HG02870 (cell line): ENCODE measurements around the gene LRRC7.

Experiments used
- ATAC-seq: cut with Tn5 transposase; IDR thresholded peaks from one replicate; pipeline ENCODE4 v1.9.1; 2021; ENCODE audit warnings: mild to moderate bottlenecking, moderate library complexity; ENCODE audit not compliant: unreplicated experiment

Gene LRRC7

DNA sequence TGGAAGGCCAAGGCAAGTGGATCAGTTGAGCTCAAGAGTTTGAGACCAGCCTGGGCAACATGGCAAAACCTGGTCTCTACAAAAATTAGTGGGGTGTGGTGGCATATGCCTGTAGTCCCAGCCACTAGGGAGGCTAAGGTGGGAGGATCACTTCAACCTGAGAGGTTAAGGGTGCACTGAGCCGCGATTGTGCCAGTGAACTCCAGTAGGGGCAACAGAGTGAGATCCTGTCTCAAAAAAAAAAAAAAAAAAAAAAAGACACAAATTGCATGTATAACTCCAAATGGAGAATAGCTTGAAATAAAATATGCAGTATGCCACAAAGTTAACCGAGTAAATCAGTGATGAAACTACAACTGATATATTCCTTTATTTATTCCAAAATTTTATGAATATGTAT lies 586.0 kb downstream of the LRRC7 start:
- no peak for ATAC-seq

DNA sequence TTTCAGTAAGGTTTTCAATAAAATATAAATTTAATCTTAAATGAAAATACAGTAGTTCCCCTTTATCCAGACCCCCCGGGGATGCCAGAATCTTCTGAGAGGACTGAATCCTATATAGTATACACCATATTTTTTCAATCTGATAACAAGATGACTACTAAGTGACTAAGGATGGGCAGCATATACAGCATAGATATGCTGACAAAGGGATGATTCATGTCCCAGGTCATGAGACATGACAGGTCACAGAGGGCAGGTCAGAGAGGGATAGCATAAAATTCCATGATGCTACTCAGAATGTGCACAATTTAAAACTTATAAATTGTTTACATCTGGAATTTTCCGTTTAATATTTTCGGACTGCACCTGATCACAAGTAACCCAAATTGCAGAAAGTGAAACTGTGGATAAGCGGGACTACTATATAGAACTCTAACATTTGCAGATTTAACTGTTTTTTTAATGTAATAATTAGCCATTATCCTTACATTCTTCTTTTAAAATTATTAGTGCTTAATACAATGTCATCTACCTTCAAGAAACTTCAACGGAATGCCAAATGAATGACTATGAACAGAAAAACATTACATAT lies 588.9 kb downstream of the LRRC7 start:
- ATAC-seq, result no peak

DNA sequence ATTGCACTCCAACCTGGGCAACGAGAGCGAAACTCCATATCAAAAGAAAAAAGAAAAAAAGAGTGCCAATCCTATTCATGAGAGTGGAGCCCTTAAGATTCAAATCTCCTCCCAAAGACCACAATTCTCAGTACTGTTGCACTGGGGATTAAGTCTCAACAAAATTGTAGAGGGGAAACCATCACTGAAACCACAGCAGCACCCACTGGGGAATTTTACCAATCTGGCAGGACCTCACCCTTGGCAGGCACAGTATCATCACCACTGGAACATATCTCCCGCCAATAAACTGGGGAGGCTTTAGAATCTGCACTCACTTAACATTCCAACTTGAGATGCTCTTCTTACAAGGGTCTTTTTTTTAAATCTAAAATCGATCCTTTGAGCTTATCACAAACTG lies 596.6 kb downstream of the LRRC7 start:
- no peak for ATAC-seq

DNA sequence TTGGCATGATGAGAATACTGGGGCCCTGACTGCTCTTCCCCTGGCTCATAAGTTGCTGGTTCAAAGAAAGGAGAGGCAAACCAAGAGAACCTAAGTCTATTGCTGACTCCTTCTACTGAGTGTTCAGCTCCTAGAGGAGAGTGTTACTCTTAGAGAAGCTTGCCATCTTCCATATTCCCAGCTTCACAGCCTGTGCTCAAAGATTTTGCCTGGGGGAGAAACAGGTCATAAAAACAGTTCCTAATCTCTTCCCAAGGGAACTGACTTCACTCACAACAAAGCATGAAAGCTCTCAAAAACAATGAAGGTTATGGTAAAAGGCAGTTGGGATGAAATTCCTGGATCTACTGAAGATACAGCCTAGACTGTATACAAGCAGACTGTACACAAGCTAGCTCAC lies 600.6 kb downstream of the LRRC7 start:
- no peak for ATAC-seq

DNA sequence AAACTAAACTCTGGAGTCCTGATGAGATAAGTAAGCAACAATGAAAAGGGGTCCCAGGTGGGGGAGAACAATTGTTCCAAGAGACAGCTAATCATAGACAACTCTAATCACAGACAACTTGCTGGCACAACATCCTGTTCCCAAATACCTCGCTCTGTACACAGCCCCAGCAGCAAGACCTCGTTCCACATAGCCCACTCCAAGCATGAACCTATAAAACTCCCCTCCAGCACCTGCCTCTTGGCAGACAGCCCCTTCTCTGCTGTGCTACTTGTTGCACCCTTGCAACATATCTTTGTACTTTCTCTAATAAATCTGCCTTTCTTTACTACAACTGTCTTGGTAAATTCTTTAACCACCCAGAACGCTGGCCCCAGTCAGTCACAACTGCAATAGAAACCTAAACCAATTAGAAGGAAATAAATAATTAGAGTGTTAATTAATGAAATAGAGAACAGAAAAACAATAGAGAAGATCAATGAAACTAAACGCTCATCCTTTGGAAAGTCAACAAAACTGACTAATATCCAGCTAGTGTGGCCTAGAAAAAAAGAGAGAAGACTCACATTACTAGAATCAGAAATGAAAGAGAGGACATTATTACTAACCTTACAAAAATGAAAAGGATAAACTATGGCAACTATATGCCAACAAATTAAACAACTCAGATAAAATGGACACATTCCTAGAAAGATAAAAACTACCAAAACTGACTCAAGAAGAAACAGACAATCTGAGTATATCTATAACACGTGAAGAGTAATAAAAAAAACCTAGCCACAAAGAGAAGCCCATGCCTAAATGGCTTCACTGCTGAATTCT lies 601.5 kb downstream of the LRRC7 start:
- ATAC-seq, result peak; percentile 60

DNA sequence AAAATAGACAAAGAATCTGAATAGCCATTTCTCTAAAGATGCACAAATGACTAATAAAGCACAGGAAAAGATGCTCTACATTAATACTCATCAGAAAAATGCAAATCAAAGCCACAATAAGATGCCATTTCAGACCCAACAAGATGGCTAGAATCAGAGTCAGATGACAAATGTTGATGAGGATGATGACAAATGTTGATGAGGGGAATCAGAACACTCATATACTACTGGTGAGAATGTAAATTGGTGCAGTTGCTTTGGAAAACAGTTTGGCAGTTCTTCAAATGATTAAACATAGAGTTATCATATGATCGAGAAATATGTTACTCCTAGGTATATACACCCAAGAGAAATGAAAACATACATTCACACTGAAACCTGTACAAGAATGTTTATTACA lies 603.8 kb downstream of the LRRC7 start:
- ATAC-seq, result no peak
